ENCODE data around the gene SLCO3A1.
A peak's percentile ranks its signal among the peaks of the same experiment; 100 is the strongest.

The SLCO3A1 gene

DNA sequence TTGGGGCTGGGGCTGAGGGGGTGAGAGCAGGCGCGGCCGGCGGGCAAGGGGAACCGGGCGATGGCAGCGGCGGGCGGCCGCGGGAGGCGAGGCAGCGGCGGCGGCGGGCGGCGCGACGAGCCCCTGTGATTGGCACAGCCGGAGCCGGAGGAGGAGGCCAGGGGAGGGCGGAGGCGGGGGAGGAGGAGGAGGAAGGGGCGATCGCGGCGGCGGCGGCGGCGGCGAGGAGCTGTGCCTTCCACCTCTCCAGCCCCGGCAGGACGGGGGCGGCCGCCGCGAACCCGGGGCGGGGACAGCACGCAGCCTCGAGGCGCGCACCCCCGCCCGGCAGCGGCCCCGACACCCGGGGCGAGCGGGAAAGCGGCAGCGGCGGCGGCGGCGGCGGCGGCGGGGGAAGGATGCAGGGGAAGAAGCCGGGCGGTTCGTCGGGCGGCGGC, at the start of gene SLCO3A1:
TSS of gene SLCO3A1 (plus strand) at position 198 of the 437 bp plus-strand sequence.
- peak; percentile 56 for DNase-seq

GRCh38 chr15:91807122-91807521, 46.4 kb upstream of the SLCO3A1 start:
- DNase-seq, result peak; percentile 27

DNA sequence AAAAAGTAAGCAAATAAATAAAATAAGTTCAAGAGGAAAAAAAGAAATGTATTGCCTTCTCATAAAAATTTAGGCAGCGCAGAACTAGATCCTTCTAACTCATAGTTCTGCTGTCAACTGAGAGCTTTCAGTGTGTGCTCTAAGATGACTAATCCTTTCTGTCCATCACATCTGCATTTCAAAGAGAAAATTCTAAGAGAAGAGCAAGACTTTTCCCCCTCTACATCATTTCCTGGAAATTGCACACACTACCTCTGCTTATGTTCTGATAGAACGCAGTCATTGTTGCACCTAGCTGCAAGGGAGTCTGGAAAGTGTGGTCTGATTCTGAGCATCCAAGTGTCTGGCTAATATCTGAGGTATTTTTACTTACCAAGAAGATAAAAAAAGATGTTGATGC, 39.6 kb upstream of the SLCO3A1 start:
- DNase-seq, result no peak

DNA sequence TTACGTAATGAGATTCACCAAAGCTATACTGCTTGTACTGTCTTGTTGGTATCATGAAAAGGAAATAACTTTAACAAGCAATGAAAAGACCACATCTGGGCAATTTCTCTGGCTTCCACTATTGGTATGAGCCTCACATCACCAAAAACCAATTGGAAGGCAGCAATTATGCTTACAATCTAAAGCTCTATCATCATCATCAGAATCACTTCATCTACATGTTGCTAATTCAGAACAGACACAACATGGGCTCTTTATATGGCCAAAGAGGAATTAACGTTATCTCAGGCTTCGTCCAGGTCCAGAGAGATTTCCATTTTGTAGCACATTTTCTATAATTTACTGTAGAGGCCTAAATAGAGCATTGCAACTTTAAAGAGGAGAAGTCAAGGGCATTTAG, 36.6 kb upstream of the SLCO3A1 start:
- no peak for DNase-seq

DNA sequence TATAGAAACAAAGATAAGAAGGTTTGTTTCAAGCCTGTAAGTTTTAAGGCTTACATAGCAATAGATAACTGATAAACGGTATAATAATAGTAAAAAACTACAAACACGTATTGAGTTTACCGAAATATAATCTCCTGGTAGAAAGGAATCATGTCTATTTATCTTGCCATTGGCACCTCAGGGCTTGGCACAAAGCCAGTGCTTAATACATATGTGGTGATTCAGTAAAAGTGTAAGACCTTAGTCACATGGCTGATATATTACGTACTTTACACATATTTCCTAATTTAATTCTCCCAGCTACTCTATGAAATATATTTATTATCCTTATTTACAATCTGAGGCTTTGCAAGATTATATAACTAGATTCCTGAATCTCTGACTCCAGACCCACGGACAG, 32.0 kb upstream of the SLCO3A1 start:
- no peak for DNase-seq

GRCh38 chr15:91824256-91824655, 29.3 kb upstream of the SLCO3A1 start:
- DNase-seq, result no peak

DNA sequence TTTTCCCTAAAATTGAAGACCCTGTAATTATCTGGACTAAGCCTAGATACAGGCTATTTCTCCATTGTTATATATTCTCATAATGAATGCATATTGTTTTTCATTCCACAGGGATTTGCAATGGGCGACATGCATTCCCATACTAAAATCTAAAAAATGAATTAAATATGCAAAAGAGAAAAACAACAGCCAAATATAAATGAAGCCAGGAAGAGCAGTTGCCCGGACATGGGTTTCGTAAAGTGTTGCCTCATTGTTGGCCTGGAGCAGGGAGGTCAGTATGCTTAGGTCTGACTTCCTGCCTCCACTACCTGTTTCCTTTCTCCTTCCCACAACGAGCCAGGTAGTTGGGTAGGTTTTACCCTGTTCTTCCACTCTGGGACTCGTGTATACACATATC, 27.1 kb upstream of the SLCO3A1 start:
- no peak for DNase-seq

DNA sequence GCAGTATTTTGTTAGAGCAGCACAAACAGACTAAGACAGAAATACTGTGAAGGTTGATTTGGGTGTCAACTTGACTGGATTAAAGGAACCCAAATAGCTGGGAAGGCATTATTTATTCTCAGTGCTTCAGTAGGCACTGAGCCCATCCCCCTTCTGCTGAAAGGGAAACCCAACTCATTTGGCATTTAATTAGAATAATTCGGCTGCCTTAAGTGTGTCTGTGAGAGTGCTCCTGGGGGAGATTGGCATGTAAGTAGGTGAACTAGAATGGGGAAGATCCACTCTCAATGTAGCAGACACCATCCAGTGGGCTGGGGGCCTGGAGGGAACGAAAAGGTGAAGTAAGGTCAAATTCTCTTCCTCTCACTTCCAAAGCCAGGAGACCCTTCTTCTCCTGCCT, 20.5 kb upstream of the SLCO3A1 start:
- no peak for DNase-seq

DNA sequence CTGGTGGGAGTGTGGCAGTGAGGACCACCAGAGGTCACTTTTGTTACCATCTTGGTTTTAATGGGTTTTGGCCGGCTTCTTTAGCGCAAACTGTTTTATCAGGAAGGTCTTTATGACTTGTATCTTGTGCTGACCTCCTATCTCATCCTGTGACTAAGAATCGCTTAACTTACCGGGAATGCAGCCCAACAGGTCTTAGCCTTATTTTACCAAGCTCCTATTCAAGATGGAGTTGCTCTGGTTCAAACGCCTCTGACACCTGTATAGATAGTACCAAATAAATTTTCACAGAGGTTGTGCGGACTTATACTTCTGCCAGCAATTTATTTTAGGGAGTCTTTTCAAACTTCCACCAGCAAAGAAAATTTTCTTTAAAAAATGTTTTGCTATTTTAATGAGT, 13.6 kb upstream of the SLCO3A1 start:
- DNase-seq, result no peak

DNA sequence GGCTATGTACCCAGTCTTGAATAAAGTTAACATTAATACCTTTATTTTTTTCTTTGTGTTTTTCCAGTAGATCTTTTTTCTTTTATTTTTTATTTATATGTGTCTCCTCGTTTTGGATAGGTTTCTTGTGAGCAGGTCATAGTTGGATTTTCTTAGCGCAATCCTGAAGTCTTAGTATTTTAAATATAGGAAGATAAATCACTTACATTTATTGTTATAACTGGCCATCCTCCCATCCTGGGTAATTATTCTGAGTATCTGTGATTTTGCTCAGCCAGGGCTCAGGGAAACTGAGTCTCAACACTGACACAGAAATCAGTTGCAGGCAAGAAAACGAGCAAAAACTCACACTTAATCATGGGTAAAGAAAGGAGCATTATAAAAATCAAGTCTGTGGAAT, 11.6 kb upstream of the SLCO3A1 start:
- DNase-seq, result no peak

DNA sequence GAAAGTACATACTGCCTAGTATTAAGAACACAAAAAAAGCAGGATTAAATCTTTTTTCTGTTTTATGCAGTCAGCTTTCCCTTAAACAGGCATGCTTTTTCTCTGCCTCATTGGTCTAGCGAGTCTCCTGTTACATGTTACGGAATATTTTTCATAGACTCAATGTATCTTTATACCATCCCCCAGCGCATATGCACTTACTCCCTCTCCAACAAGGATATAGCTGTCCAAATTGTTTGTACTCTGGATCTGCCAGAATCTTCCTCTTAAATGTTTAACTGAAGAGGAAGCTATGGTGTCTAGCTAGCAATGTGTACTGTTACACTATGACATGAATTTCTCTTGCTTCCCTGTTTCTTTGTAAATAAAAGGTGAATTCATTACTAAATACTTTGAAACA, 9.2 kb upstream of the SLCO3A1 start:
- DNase-seq, result no peak

- no peak for DNase-seq
Measured at GRCh38 chr15:91844928-91845327, 8.6 kb upstream of the SLCO3A1 start.

GRCh38 chr15:91845720-91846119, 7.8 kb upstream of the SLCO3A1 start:
- DNase-seq, result no peak

- DNase-seq, result no peak
Measured at GRCh38 chr15:91849180-91849579, 4.3 kb upstream of the SLCO3A1 start.

DNA sequence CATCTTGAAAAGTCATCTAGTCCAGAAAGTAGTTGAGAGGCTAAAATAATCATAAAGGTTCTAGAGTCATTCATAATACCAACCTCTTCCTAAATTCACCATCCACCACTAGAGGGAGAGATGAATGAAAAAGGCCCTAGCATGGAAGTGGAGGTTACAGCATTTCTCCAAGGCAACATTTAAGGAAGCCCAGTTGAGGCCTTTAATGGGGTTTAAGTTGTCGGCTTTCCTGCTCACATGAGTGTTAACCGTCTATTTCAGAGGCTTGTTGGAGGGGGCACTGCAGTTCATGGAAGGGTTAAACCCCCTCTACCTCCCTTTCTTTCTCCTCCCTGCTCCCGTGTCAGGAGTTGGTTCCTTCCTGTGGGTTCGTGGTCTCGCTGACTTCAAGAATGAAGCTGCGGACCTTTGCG, 3.8 kb upstream of the SLCO3A1 start:
- peak; percentile 39 for DNase-seq

- DNase-seq, result peak; percentile 43
Measured at GRCh38 chr15:91852741-91853510, 582 bp upstream of the SLCO3A1 start.

- no peak for DNase-seq
Measured at GRCh38 chr15:91853948-91854638, 585 bp downstream of the SLCO3A1 start.

DNA sequence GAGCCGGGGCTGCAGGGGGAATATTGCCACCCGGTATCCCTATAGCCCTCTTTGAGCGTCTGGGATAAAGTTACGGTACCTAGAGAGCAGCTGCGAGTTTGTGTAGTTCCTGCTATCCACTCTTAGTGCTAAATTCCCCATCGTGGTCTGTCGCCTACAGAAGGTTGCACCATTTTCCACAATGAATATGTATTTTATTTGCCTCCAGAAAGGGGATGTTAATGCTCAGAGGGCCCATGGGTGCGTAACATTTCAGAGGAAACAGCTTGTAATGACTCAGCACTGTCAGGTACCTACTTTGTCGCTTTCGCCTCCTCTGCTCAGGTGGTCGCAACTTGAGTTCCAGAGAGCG, 1.1 kb downstream of the SLCO3A1 start:
- DNase-seq, result no peak

- no peak for DNase-seq
Measured at GRCh38 chr15:91855241-91855640, 1.7 kb downstream of the SLCO3A1 start.

- DNase-seq, result peak; percentile 52
Measured at GRCh38 chr15:91855684-91856489, 2.4 kb downstream of the SLCO3A1 start.

DNA sequence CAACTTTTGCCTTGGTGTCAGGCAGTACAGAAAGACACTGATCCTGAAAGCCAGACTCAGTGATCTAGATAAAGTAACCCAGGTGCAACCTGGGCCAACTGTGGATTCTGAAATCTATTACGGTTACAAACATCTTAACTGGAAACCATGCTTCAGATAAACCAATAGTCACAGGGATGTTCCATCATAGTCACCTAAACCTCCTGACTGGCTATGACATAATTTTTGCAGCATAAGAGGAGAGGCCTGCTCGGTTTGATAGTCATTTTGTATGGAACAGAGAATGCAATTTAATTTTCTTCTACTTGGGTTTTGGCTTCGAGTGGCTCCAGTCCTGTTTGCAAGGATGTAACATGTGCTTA, 3.7 kb downstream of the SLCO3A1 start:
- no peak for DNase-seq

DNA sequence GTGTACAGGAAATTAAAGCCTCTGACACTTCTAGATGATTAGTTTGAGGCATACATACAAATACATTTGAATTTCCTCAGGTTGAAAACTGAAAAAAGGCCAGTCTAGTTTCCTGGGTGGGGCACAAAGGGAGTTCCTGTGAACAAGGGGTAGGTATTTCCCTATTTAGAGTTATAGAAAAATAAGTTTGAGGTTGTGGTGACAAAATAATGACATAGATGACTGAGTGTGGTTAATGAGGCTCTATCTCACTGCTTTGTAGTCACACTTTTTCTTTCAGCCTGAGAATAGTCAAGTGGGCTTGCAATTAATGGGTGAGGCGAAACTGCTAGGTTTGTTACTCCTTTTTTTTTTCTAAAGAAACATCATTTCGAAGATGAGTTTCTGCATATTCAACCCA, 4.3 kb downstream of the SLCO3A1 start:
- no peak for DNase-seq

- no peak for DNase-seq
Measured at GRCh38 chr15:91860498-91860897, 7.0 kb downstream of the SLCO3A1 start.

- DNase-seq, result no peak
Measured at GRCh38 chr15:91861223-91861622, 7.7 kb downstream of the SLCO3A1 start.

Measured in NCI-H1436 (cell line).